GM23338 (cell line): ENCODE results near the gene B4GALT3. TPM values are rescaled to one million over a fixed set of nuclear protein-coding genes. Genes with fewer than 3 reads are reported as not detected.

Experiments
- ATAC-seq: fragments of 200-7000 bp; cut with Tn5 transposase; 3 replicates; pipeline ENCODE4 v1.9.1; 2020
- DNase-seq: peaks from one replicate; pipeline ENCODE4 v3.0.0-alpha.2; 2015; ENCODE audit warnings: low spot score
- H2AFZ ChIP-seq: fragments of 200-600 bp; sonication (generic); 2 replicates; pipeline ENCODE4 v1.8.0; 2016; ENCODE audit warnings: antibody characterized with exemption, mild to moderate bottlenecking, moderate library complexity
- H3F3A ChIP-seq: fragments of 200-600 bp; sonication (generic); replicated peaks from 2 replicates; pipeline ENCODE4 v1.8.0; 2017; ENCODE audit warnings: antibody characterized with exemption, mixed run types, low read depth
- H3K27ac ChIP-seq: fragments of 200-600 bp; sonication (generic); 2 replicates; pipeline ENCODE4 v1.6.1; 2016; ENCODE audit warnings: low read depth
- H3K27me3 ChIP-seq: fragments of 200-600 bp; sonication (generic); 2 replicates; pipeline ENCODE4 v1.8.0; 2016; ENCODE audit warnings: mild to moderate bottlenecking, mixed run types, moderate library complexity; ENCODE audit not compliant: insufficient read depth
- H3K36me3 ChIP-seq: fragments of 200-600 bp; sonication (generic); 2 replicates; pipeline ENCODE4 v1.8.0; 2016; ENCODE audit warnings: mild to moderate bottlenecking; ENCODE audit not compliant: insufficient read depth
- H3K4me1 ChIP-seq: fragments of 200-600 bp; sonication (generic); 2 replicates; pipeline ENCODE4 v1.8.0; 2016; ENCODE audit warnings: mild to moderate bottlenecking, moderate library complexity; ENCODE audit not compliant: insufficient read depth
- H3K4me2 ChIP-seq: fragments of 200-600 bp; sonication (generic); 2 replicates; pipeline ENCODE4 v1.7.1; 2017; ENCODE audit warnings: mixed run types
- H3K4me3 ChIP-seq: fragments of 200-600 bp; sonication (generic); 2 replicates; pipeline ENCODE4 v1.6.1; 2016; ENCODE audit warnings: mixed run types
- H3K79me2 ChIP-seq: fragments of 200-600 bp; sonication (generic); replicated peaks from 2 replicates; pipeline ENCODE4 v1.8.0; 2017; ENCODE audit warnings: mild to moderate bottlenecking; ENCODE audit not compliant: insufficient read depth
- H3K9me2 ChIP-seq: fragments of 200-600 bp; sonication (generic); 2 replicates; pipeline ENCODE4 v1.8.0; 2017; ENCODE audit not compliant: insufficient read depth
- H4K20me1 ChIP-seq: fragments of 200-600 bp; sonication (generic); replicated peaks from 2 replicates; pipeline ENCODE4 v1.8.0; 2017; ENCODE audit warnings: mild to moderate bottlenecking; ENCODE audit not compliant: insufficient read depth
- H3K27ac Mint-ChIP-seq: 2 replicates; pipeline ENCODE4 v1.8.0; 2020; ENCODE audit warnings: inconsistent platforms, mild to moderate bottlenecking, moderate library complexity, mixed read lengths
- H3K27me3 Mint-ChIP-seq: 3 replicates; pipeline ENCODE4 v1.8.0; 2022; ENCODE audit warnings: low read depth, mild to moderate bottlenecking, moderate library complexity, mixed read lengths, inconsistent platforms; ENCODE audit not compliant: insufficient read depth, poor library complexity
- H3K36me3 Mint-ChIP-seq: 3 replicates; pipeline ENCODE4 v1.8.0; 2021; ENCODE audit warnings: low read depth, mild to moderate bottlenecking, inconsistent platforms, moderate library complexity, mixed read lengths
- H3K4me1 Mint-ChIP-seq: 3 replicates; pipeline ENCODE4 v1.8.0; 2020; ENCODE audit warnings: mild to moderate bottlenecking, inconsistent platforms, mixed read lengths
- H3K4me3 Mint-ChIP-seq: 3 replicates; pipeline ENCODE4 v1.8.0; 2021; ENCODE audit warnings: moderate library complexity, mild to moderate bottlenecking, inconsistent platforms, mixed read lengths
- H3K9me3 Mint-ChIP-seq: 3 replicates; pipeline ENCODE4 v1.8.0; 2020; ENCODE audit warnings: moderate library complexity, mild to moderate bottlenecking, inconsistent platforms, mixed read lengths
- CREB1 ChIP-seq: fragments of 250-450 bp; sonication (Bioruptor Pico); IDR thresholded peaks from 2 replicates; pipeline ENCODE4 v1.5.0; 2020; ENCODE audit warnings: low read depth, mild to moderate bottlenecking, moderate library complexity
- CTCF ChIP-seq, 2 experiments: fragments of 200-600 bp in 1 of 2; sonication (generic) in 1 of 2; conservative IDR thresholded peaks; 2 replicates each; pipeline versions ENCODE4 v1.5.1 to v1.6.1; 2016 to 2017; ENCODE audit warnings: antibody characterized with exemption in 2 of 2, low read depth in 2 of 2, mild to moderate bottlenecking in 2 of 2, moderate library complexity in 1 of 2
- EZH2 ChIP-seq: fragments of 200-600 bp; sonication (generic); IDR thresholded peaks from one replicate; pipeline ENCODE4 v1.8.0; 2017; ENCODE audit warnings: antibody characterized with exemption, mild to moderate bottlenecking, low read depth; ENCODE audit not compliant: unreplicated experiment
- EZH2phosphoT487 ChIP-seq: fragments of 200-600 bp; sonication (generic); IDR thresholded peaks from one replicate; pipeline ENCODE4 v1.8.1; 2018; ENCODE audit warnings: antibody characterized with exemption; ENCODE audit not compliant: unreplicated experiment
- JUNB ChIP-seq: IDR thresholded peaks from one replicate; pipeline ENCODE4 v1.6.1; 2016; ENCODE audit warnings: antibody characterized with exemption; ENCODE audit not compliant: unreplicated experiment
- NANOG ChIP-seq: IDR thresholded peaks from 2 replicates; pipeline ENCODE4 v1.6.1; 2016; ENCODE audit warnings: antibody characterized with exemption, borderline replicate concordance
- POLR2AphosphoS5 ChIP-seq: IDR thresholded peaks from 2 replicates; pipeline ENCODE4 v1.6.1; 2016; ENCODE audit warnings: antibody characterized with exemption, low read depth
- STAT1 ChIP-seq: IDR thresholded peaks from one replicate; pipeline ENCODE4 v1.6.1; 2016; ENCODE audit warnings: antibody characterized with exemption; ENCODE audit not compliant: unreplicated experiment
- ZNF114 ChIP-seq: fragments of 250-450 bp; sonication (Bioruptor Pico); IDR thresholded peaks from 2 replicates; pipeline ENCODE4 v1.5.0; 2020; ENCODE audit warnings: mild to moderate bottlenecking, moderate library complexity
- ZNF331 ChIP-seq: fragments of 250-450 bp; sonication (Bioruptor Pico); IDR thresholded peaks from 2 replicates; pipeline ENCODE4 v1.5.0; 2020; ENCODE audit warnings: low read depth, mild to moderate bottlenecking, moderate library complexity
- polyA plus RNA-seq: library from polyadenylated mRNA; unstranded; fragments of >200 nt; fragmentation: Nextera tagmentation; extraction: Ambion mirVana; gene quantifications from 2 replicates; pipeline ENCODE4 v1.2.1, GENCODE V29; 2016
- total RNA-seq: library from RNA; depleted of rRNA; stranded (reverse); fragments of >200 nt; shearing (Covaris generic); gene quantifications from 2 replicates; pipeline ENCODE4 v1.2.3, GENCODE V29; 2014
- TF ChIP-seq, protein P1 (sequence below): fragments of 250-450 bp; sonication (Bioruptor Pico); IDR thresholded peaks from 2 replicates; pipeline ENCODE4 v1.5.0; 2020; ENCODE audit warnings: mild to moderate bottlenecking, moderate library complexity
- TF ChIP-seq, protein P2 (sequence below): IDR thresholded peaks from one replicate; pipeline ENCODE4 v1.6.1; 2018; ENCODE audit warnings: antibody characterized with exemption; ENCODE audit not compliant: unreplicated experiment
- TF ChIP-seq, protein P3 (sequence below): IDR thresholded peaks from 2 replicates; pipeline ENCODE4 v1.6.1; 2016; ENCODE audit warnings: antibody characterized with exemption

Gene B4GALT3
- total and polyA plus RNA-seq, 2 experiments from 2014 or later = 24.2 to 35.8 TPM

GRCh38 chr1:161174911-161175310 lies 2.4 kb downstream of the B4GALT3 start:
- Histone ChIP-seq H3K27ac (no peak overlapping the region), H3K4me2 (no peak overlapping the region), H3K4me1 (peaks cover 15% of the 10 kb centered on the region; the same call in 1 of the 2 replicates), H3K27me3 (no peaks in the 10 kb centered on the region), H3K36me3 (peaks cover 17% of the 10 kb centered on the region), H2AFZ (no peak overlapping the region), H3K79me2 (peaks cover 8% of the 10 kb centered on the region), H4K20me1 (peaks cover 6% of the 10 kb centered on the region; the same call in 1 of the 2 replicates), H3F3A (0 out of 2 replicates have a peak, but pooled peaks cover 3% of the 10 kb centered on the region), H3K9me2 (no peaks in the 10 kb centered on the region), H3K4me3 (no peak overlapping the region)
- TF ChIP-seq, protein P1, sequence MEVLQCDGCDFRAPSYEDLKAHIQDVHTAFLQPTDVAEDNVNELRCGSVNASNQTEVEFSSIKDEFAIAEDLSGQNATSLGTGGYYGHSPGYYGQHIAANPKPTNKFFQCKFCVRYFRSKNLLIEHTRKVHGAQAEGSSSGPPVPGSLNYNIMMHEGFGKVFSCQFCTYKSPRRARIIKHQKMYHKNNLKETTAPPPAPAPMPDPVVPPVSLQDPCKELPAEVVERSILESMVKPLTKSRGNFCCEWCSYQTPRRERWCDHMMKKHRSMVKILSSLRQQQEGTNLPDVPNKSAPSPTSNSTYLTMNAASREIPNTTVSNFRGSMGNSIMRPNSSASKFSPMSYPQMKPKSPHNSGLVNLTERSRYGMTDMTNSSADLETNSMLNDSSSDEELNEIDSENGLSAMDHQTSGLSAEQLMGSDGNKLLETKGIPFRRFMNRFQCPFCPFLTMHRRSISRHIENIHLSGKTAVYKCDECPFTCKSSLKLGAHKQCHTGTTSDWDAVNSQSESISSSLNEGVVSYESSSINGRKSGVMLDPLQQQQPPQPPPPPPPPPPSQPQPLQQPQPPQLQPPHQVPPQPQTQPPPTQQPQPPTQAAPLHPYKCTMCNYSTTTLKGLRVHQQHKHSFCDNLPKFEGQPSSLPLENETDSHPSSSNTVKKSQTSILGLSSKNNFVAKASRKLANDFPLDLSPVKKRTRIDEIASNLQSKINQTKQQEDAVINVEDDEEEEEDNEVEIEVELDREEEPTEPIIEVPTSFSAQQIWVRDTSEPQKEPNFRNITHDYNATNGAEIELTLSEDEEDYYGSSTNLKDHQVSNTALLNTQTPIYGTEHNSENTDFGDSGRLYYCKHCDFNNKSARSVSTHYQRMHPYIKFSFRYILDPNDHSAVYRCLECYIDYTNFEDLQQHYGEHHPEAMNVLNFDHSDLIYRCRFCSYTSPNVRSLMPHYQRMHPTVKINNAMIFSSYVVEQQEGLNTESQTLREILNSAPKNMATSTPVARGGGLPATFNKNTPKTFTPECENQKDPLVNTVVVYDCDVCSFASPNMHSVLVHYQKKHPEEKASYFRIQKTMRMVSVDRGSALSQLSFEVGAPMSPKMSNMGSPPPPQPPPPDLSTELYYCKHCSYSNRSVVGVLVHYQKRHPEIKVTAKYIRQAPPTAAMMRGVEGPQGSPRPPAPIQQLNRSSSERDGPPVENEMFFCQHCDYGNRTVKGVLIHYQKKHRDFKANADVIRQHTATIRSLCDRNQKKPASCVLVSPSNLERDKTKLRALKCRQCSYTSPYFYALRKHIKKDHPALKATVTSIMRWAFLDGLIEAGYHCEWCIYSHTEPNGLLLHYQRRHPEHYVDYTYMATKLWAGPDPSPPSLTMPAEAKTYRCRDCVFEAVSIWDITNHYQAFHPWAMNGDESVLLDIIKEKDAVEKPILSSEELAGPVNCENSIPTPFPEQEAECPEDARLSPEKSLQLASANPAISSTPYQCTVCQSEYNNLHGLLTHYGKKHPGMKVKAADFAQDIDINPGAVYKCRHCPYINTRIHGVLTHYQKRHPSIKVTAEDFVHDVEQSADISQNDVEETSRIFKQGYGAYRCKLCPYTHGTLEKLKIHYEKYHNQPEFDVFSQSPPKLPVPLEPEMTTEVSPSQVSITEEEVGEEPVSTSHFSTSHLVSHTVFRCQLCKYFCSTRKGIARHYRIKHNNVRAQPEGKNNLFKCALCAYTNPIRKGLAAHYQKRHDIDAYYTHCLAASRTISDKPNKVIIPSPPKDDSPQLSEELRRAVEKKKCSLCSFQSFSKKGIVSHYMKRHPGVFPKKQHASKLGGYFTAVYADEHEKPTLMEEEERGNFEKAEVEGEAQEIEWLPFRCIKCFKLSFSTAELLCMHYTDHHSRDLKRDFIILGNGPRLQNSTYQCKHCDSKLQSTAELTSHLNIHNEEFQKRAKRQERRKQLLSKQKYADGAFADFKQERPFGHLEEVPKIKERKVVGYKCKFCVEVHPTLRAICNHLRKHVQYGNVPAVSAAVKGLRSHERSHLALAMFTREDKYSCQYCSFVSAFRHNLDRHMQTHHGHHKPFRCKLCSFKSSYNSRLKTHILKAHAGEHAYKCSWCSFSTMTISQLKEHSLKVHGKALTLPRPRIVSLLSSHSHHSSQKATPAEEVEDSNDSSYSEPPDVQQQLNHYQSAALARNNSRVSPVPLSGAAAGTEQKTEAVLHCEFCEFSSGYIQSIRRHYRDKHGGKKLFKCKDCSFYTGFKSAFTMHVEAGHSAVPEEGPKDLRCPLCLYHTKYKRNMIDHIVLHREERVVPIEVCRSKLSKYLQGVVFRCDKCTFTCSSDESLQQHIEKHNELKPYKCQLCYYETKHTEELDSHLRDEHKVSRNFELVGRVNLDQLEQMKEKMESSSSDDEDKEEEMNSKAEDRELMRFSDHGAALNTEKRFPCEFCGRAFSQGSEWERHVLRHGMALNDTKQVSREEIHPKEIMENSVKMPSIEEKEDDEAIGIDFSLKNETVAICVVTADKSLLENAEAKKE = no peak
- TF ChIP-seq NANOG (no peak), ZNF331 (CRISPR knock-in tag) (no peak), POLR2AphosphoS5 (no peak), STAT1 (no peak), ZNF114 (CRISPR knock-in tag) (no peak), CTCF (conservative IDR thresholded peaks at IDR 0.05; ENCODE audit: low read depth in 2 of 2) (no peak), EZH2 (no peak), CREB1 (no peak), JUNB (no peak), EZH2phosphoT487 (no peak)
- TF ChIP-seq, protein P2, sequence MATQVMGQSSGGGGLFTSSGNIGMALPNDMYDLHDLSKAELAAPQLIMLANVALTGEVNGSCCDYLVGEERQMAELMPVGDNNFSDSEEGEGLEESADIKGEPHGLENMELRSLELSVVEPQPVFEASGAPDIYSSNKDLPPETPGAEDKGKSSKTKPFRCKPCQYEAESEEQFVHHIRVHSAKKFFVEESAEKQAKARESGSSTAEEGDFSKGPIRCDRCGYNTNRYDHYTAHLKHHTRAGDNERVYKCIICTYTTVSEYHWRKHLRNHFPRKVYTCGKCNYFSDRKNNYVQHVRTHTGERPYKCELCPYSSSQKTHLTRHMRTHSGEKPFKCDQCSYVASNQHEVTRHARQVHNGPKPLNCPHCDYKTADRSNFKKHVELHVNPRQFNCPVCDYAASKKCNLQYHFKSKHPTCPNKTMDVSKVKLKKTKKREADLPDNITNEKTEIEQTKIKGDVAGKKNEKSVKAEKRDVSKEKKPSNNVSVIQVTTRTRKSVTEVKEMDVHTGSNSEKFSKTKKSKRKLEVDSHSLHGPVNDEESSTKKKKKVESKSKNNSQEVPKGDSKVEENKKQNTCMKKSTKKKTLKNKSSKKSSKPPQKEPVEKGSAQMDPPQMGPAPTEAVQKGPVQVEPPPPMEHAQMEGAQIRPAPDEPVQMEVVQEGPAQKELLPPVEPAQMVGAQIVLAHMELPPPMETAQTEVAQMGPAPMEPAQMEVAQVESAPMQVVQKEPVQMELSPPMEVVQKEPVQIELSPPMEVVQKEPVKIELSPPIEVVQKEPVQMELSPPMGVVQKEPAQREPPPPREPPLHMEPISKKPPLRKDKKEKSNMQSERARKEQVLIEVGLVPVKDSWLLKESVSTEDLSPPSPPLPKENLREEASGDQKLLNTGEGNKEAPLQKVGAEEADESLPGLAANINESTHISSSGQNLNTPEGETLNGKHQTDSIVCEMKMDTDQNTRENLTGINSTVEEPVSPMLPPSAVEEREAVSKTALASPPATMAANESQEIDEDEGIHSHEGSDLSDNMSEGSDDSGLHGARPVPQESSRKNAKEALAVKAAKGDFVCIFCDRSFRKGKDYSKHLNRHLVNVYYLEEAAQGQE = no peak
- TF ChIP-seq, protein P3, sequence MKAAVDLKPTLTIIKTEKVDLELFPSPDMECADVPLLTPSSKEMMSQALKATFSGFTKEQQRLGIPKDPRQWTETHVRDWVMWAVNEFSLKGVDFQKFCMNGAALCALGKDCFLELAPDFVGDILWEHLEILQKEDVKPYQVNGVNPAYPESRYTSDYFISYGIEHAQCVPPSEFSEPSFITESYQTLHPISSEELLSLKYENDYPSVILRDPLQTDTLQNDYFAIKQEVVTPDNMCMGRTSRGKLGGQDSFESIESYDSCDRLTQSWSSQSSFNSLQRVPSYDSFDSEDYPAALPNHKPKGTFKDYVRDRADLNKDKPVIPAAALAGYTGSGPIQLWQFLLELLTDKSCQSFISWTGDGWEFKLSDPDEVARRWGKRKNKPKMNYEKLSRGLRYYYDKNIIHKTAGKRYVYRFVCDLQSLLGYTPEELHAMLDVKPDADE = no peak
- DNase-seq (no peak), ATAC-seq (no peak)
- H3K4me3 Mint-ChIP-seq = no peak overlapping the region
- H3K4me1 Mint-ChIP-seq = peaks cover 15% of the 10 kb centered on the region
- H3K9me3 Mint-ChIP-seq = no peaks in the 10 kb centered on the region
- H3K27me3 Mint-ChIP-seq = peaks cover 4% of the 10 kb centered on the region
- peaks cover 49% of the 10 kb centered on the region for H3K36me3 Mint-ChIP-seq
- no peak overlapping the region for H3K27ac Mint-ChIP-seq
